Germinal center (tissue), 1 donor: ENCODE data around the gene MYO6.

Experiments used
- DNase-seq: peaks from one replicate; pipeline ENCODE4 v3.0.0; 2012; ENCODE audit warnings: mixed read lengths, low spot score

MYO6 gene

GRCh38 chr6:75947935-75948334, 198.9 kb downstream of the MYO6 start:
- DNase-seq, result no peak

GRCh38 chr6:75952128-75952527, 203.1 kb downstream of the MYO6 start:
- no peak for DNase-seq

- no peak for DNase-seq
These were observed 214.5 kb downstream of the MYO6 start for GRCh38 chr6:75963569-75963968.

- no peak for DNase-seq
These were observed 219.1 kb downstream of the MYO6 start for GRCh38 chr6:75968143-75968542.
